H9 (cell line): ENCODE results near the gene CDK17. TPM values are rescaled to one million over a fixed set of nuclear protein-coding genes. Genes with fewer than 3 reads are reported as not detected.

ENCODE experiments used
- DNase-seq: peaks from one replicate; pipeline ENCODE4 v3.0.0-alpha.2; 2017
- H2AFZ ChIP-seq: one replicate; pipeline ENCODE4 v1.6.1; 2013; ENCODE audit warnings: mild to moderate bottlenecking, low read length, control low read depth, moderate library complexity
- H2AK5ac ChIP-seq: 2 replicates; pipeline ENCODE4 v1.6.1; 2013; ENCODE audit warnings: low read length, control low read depth, mixed read lengths; ENCODE audit not compliant: insufficient read length
- H2BK120ac ChIP-seq: one replicate; pipeline ENCODE4 v1.6.1; 2013; ENCODE audit warnings: low read depth, mild to moderate bottlenecking, low read length, control low read depth, inconsistent platforms; ENCODE audit not compliant: poor library complexity, severe bottlenecking
- H2BK12ac ChIP-seq: 2 replicates; pipeline ENCODE4 v1.6.1; 2013; ENCODE audit warnings: low read length, control low read depth, mixed read lengths, low read depth; ENCODE audit not compliant: insufficient read length
- H2BK15ac ChIP-seq: 2 replicates; pipeline ENCODE4 v1.6.1; 2013; ENCODE audit warnings: low read depth, low read length, control low read depth
- H2BK20ac ChIP-seq: one replicate; pipeline ENCODE4 v1.6.1; 2013; ENCODE audit warnings: low read depth, mild to moderate bottlenecking, low read length, control low read depth, inconsistent platforms; ENCODE audit not compliant: poor library complexity, severe bottlenecking
- H2BK5ac ChIP-seq: 2 replicates; pipeline ENCODE4 v1.6.1; 2013; ENCODE audit warnings: low read length, control low read depth, mixed read lengths; ENCODE audit not compliant: insufficient read length
- H3K14ac ChIP-seq: 2 replicates; pipeline ENCODE4 v1.6.1; 2013; ENCODE audit warnings: low read length, control low read depth; ENCODE audit not compliant: insufficient read depth
- H3K18ac ChIP-seq: 2 replicates; pipeline ENCODE4 v1.6.1; 2013; ENCODE audit warnings: low read depth, mild to moderate bottlenecking, mixed read lengths, low read length, control low read depth; ENCODE audit not compliant: insufficient read length
- H3K23ac ChIP-seq: 2 replicates; pipeline ENCODE4 v1.6.1; 2013; ENCODE audit warnings: low read length, control low read depth, mixed read lengths, low read depth; ENCODE audit not compliant: insufficient read length
- H3K23me2 ChIP-seq: 2 replicates; pipeline ENCODE4 v1.6.1; 2013; ENCODE audit warnings: low read depth, mild to moderate bottlenecking, mixed read lengths, low read length, control low read depth; ENCODE audit not compliant: insufficient read length, poor library complexity, severe bottlenecking
- H3K27ac ChIP-seq: 2 replicates; pipeline ENCODE4 v1.5.1; 2013; ENCODE audit warnings: low read length, control low read depth, mixed read lengths, low read depth; ENCODE audit not compliant: insufficient read length
- H3K27me3 ChIP-seq: 2 replicates; pipeline ENCODE4 v1.6.1; 2013; ENCODE audit warnings: low read length, control low read depth, inconsistent platforms; ENCODE audit not compliant: insufficient read depth
- H3K4ac ChIP-seq: 2 replicates; pipeline ENCODE4 v1.6.1; 2013; ENCODE audit warnings: low read depth, mild to moderate bottlenecking, control low read depth, inconsistent platforms, low read length, moderate library complexity
- H3K4me1 ChIP-seq: 2 replicates; pipeline ENCODE4 v1.6.1; 2013; ENCODE audit warnings: low read length, control low read depth, inconsistent platforms; ENCODE audit not compliant: insufficient read depth
- H3K4me2 ChIP-seq: 2 replicates; pipeline ENCODE4 v1.6.1; 2013; ENCODE audit warnings: low read length, control low read depth, mixed read lengths; ENCODE audit not compliant: insufficient read length, insufficient read depth
- H3K56ac ChIP-seq: 2 replicates; pipeline ENCODE4 v1.6.1; 2013; ENCODE audit warnings: low read depth, mild to moderate bottlenecking, mixed read lengths, low read length, control low read depth; ENCODE audit not compliant: insufficient read length
- H3K79me1 ChIP-seq: 2 replicates; pipeline ENCODE4 v1.6.1; 2013; ENCODE audit warnings: low read depth, mild to moderate bottlenecking, moderate library complexity, low read length, control low read depth, inconsistent platforms; ENCODE audit not compliant: insufficient read depth, poor library complexity, severe bottlenecking
- H3K79me2 ChIP-seq: 2 replicates; pipeline ENCODE4 v1.6.1; 2013; ENCODE audit warnings: low read length, control low read depth, inconsistent platforms; ENCODE audit not compliant: insufficient read depth
- H3K9ac ChIP-seq: 2 replicates; pipeline ENCODE4 v1.6.1; 2013; ENCODE audit warnings: low read length, control low read depth, mixed read lengths; ENCODE audit not compliant: insufficient read length; ENCODE audit errors: extremely low read depth
- H3K9me3 ChIP-seq: one replicate; pipeline ENCODE4 v1.6.1; 2013; ENCODE audit warnings: low read depth, low read length, inconsistent platforms; ENCODE audit not compliant: control insufficient read depth
- H3T11ph ChIP-seq: one replicate; pipeline ENCODE4 v1.6.1; 2013; ENCODE audit warnings: mild to moderate bottlenecking, low read length, control low read depth, inconsistent platforms
- H4K20me1 ChIP-seq: one replicate; pipeline ENCODE4 v1.6.1; 2013; ENCODE audit not compliant: control insufficient read depth, insufficient read length, insufficient read depth
- H4K5ac ChIP-seq: 2 replicates; pipeline ENCODE4 v1.6.1; 2013; ENCODE audit warnings: low read depth, mild to moderate bottlenecking, mixed read lengths, low read length, control low read depth; ENCODE audit not compliant: insufficient read length
- H4K8ac ChIP-seq: replicated peaks from 2 replicates; pipeline ENCODE4 v1.6.1; 2013; ENCODE audit warnings: low read length, control low read depth, mixed read lengths, low read depth; ENCODE audit not compliant: insufficient read length
- H4K91ac ChIP-seq: 2 replicates; pipeline ENCODE4 v1.6.1; 2013; ENCODE audit warnings: low read depth, mild to moderate bottlenecking, moderate library complexity, mixed read lengths, low read length, control low read depth; ENCODE audit not compliant: insufficient read length
- H3K27ac Mint-ChIP-seq, 3 experiments: 2 replicates in 2 of 3; 3 replicates in 1 of 3; pipeline ENCODE4 v1.8.0; 2020 to 2021; ENCODE audit warnings: mixed read lengths in 3 of 3, mild to moderate bottlenecking in 1 of 3, moderate library complexity in 1 of 3
- H3K27me3 Mint-ChIP-seq: 2 replicates; pipeline ENCODE4 v1.8.0; 2021; ENCODE audit warnings: low read depth, mild to moderate bottlenecking, moderate library complexity, mixed read lengths
- H3K36me3 Mint-ChIP-seq, 3 experiments: 2 replicates in 2 of 3; 3 replicates in 1 of 3; pipeline ENCODE4 v1.8.0; 2020 to 2021; ENCODE audit warnings: low read depth in 3 of 3, mixed read lengths in 3 of 3; ENCODE audit not compliant: insufficient read depth in 1 of 3
- H3K4me1 Mint-ChIP-seq, 2 experiments: 2 replicates each; pipeline ENCODE4 v1.8.0; 2020; ENCODE audit warnings: mixed read lengths in 2 of 2
- H3K4me3 Mint-ChIP-seq, 2 experiments: 2 replicates in 1 of 2; 3 replicates in 1 of 2; pipeline ENCODE4 v1.8.0; 2020 to 2021; ENCODE audit warnings: mild to moderate bottlenecking in 2 of 2, mixed read lengths in 2 of 2, moderate library complexity in 1 of 2
- H3K9me3 Mint-ChIP-seq, 2 experiments: 2 replicates in 1 of 2; 3 replicates in 1 of 2; pipeline ENCODE4 v1.8.0; 2020; ENCODE audit warnings: mild to moderate bottlenecking in 2 of 2, mixed read lengths in 2 of 2, moderate library complexity in 1 of 2
- WGBS: extraction: QIAGEN DNeasy Blood & Tissue Kit; methylation state at CpG from one replicate; pipeline ENCODE4 v1.1.7; 2013; ENCODE audit warnings: missing lambda C conversion rate, low lambda C conversion rate, mixed read lengths; ENCODE audit not compliant: insufficient read length; ENCODE audit errors: extremely low coverage; 5-methylcytosine and 5-hydroxymethylcytosine counted together
- total RNA-seq: library from RNA; stranded (reverse); gene quantifications from 2 replicates; pipeline ENCODE4 v1.2.1, GENCODE V29; 2021
- TF ChIP-seq, protein P1 (sequence below): fragments of 200-600 bp; sonication (generic); conservative IDR thresholded peaks from 3 replicates; pipeline ENCODE4 v1.8.0; 2021; ENCODE audit warnings: antibody characterized with exemption, mild to moderate bottlenecking

Gene CDK17
- total RNA-seq, 1 experiment from 2014 or later, result 28.8 TPM

DNA sequence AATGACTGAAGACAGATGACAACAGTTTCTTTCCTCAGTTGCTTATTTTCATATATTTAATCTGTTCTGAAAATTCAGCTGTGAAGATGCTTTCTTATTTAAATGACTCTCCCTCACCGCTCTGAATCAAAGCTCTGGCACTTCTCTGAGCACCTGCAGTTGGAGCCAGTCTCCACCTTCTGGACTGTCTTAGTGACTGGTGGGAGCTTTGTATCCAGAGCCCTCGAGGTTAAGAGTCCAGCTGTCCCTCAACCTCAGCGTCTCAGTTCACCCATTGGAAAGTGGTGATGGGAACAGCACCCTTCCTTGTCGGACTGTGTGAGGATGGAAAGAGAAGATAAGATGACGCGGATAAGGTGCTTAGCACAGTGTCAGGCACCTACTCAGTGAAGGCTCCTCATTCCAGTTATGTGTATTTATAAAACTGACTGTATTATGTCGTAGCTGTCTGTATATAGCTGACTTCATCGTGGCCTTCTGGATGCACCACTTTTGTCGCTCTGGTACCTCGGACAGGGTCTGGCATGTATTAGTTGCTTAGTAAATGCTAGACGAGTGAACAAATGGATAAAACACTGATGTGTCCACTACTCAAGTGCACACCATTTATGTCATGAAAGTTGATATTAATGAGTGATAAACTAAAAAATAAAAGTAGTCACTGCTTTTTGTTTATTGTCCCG is 171.5 kb downstream of the CDK17 start:
- H2BK12ac ChIP-seq, result no peak overlapping the region
- no peak overlapping the region for H3K56ac ChIP-seq
- no CpG with 5 or more reads among the region's 12 CpGs for WGBS
- no peak overlapping the region for H3K23ac ChIP-seq
- no peaks in the 10 kb centered on the region for H3K79me2 ChIP-seq
- H3T11ph ChIP-seq, result no peak overlapping the region
- Mint-ChIP-seq H3K36me3 (no peaks in the 10 kb centered on the region), H3K4me1 (peaks cover 2 to 4% of the 10 kb centered on the region in 2 experiments; a peak in 2 of 4 replicates), H3K4me3 (no peak overlapping the region), H3K9me3 (no peaks in the 10 kb centered on the region), H3K27ac (no peak overlapping the region), H3K27me3 (no peaks in the 10 kb centered on the region)
- H3K27ac ChIP-seq, result no peak overlapping the region
- no peak overlapping the region for H4K8ac ChIP-seq
- no peak overlapping the region for H2BK15ac ChIP-seq
- H4K20me1 ChIP-seq, result no peaks in the 10 kb centered on the region
- H4K91ac ChIP-seq, result no peak overlapping the region
- no peaks in the 10 kb centered on the region for H3K79me1 ChIP-seq
- no peak overlapping the region for H2AFZ ChIP-seq
- TF ChIP-seq, protein P1, sequence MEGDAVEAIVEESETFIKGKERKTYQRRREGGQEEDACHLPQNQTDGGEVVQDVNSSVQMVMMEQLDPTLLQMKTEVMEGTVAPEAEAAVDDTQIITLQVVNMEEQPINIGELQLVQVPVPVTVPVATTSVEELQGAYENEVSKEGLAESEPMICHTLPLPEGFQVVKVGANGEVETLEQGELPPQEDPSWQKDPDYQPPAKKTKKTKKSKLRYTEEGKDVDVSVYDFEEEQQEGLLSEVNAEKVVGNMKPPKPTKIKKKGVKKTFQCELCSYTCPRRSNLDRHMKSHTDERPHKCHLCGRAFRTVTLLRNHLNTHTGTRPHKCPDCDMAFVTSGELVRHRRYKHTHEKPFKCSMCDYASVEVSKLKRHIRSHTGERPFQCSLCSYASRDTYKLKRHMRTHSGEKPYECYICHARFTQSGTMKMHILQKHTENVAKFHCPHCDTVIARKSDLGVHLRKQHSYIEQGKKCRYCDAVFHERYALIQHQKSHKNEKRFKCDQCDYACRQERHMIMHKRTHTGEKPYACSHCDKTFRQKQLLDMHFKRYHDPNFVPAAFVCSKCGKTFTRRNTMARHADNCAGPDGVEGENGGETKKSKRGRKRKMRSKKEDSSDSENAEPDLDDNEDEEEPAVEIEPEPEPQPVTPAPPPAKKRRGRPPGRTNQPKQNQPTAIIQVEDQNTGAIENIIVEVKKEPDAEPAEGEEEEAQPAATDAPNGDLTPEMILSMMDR, result no peak
- no peak overlapping the region for H3K18ac ChIP-seq
- H3K27me3 ChIP-seq, result no peaks in the 10 kb centered on the region
- no peak overlapping the region for H2BK5ac ChIP-seq
- H3K9ac ChIP-seq, result no peak overlapping the region
- H2AK5ac ChIP-seq, result no peak overlapping the region
- H2BK20ac ChIP-seq, result no peak overlapping the region
- no peak overlapping the region for H3K4me2 ChIP-seq
- H4K5ac ChIP-seq, result no peak overlapping the region
- no peak overlapping the region for H2BK120ac ChIP-seq
- no peaks in the 10 kb centered on the region for H3K9me3 ChIP-seq
- H3K14ac ChIP-seq, result no peak overlapping the region
- H3K4me1 ChIP-seq, result no peaks in the 10 kb centered on the region
- H3K23me2 ChIP-seq, result no peaks in the 10 kb centered on the region
- H3K4ac ChIP-seq, result no peak overlapping the region
- DNase-seq, result no peak

Other genes with a start within 250 kb of the CDK17 start
- gene ELK3, start 206.1 kb downstream of the CDK17 start, total RNA-seq, result 9.4 and 10.1 TPM in 2 replicates
- gene CFAP54, start 89.1 kb upstream of the CDK17 start, total RNA-seq, result 0.24 and 0.33 TPM in 2 replicates